Stimulated activated CD8-positive, alpha-beta memory T cell treated with anti-CD3 and anti-CD28 coated beads, Interleukin-4, amount 100 ng/mL, for 4 hours (primary cell): ENCODE results near the gene POU2F1.

Experiments
- DNase-seq, 2 donors: peaks; one replicate each; pipeline ENCODE4 v3.0.0-alpha.2; 2020; ENCODE audit warnings: low read depth in 2 of 2, low spot score in 1 of 2

The POU2F1 gene

DNA sequence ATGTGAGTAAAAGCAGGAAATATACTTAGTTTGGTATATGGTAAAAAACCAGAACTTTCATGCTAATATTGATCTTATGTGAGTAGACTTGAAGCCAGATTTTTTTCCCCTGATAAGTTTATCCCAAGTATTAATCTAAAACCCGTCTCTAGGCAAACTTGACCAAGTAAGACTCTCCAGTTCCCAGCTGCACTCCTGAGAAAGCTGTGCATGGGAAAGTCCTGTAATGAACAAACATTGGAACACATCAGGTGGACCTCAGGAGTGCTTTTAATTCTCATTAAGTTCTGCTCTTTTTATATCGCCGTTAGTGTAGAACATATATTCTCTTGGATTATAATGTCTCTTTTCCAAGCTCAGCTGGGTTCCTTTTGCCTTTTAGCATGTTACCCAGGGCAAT lies 192.6 kb downstream of the POU2F1 start:
- DNase-seq = no peak

DNA sequence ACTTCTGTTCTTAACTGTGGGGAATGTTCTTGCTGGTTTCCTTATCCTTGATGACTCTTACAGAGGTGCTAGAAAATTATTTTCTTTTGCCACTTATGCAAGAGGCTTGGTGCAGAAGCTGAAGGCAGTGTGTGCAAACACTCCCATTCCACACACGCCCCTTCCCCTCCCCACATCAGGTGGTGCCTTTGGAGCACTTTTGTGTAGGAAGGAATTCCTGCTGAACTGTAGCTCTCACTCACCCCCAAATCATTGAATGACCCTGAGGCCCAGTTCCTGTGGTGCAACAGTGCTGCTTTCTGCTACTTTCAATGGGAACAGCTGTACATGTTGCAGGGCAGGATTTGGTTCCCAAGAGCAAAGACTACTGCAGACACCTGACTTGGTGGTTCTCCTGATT lies 195.8 kb downstream of the POU2F1 start:
- DNase-seq = no peak

DNA sequence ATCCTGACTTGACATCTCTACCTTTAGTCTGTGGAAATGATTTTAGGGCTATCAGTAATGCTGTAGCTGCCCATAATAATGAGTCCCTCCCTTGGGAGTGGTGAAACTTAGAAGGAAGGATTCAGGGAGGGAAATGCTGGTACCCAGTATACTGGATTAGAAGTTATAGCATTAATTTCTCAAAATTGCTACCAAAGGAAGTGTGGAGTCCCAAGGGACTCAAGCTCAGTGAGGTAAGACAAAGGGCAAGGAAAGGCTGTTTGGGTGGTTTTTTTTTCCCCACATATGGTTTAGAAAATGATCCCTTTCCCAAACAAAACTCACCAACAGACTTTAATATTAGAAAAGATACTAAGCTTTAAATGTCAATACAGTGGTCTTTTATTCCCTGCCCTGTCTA lies 197.7 kb downstream of the POU2F1 start:
- no peak for DNase-seq

DNA sequence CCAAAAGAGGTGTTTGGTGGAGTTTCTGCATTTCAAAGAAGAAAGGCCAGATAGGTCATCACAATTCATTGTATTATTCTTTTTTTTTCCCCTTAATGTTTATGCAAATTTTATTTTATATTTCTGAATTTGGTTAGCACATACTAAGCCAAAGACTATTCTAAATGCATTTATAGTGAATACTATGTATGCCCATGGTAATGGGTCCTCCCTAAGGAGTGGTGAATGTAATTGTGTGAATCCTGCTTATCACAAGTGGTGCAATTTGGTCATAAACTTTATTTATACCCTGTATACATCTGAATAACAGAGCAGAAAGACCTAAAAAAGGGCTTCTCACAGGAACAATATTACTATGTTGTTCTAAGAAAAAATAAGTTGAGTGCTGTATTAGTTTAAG lies 198.6 kb downstream of the POU2F1 start:
- DNase-seq = no peak

DNA sequence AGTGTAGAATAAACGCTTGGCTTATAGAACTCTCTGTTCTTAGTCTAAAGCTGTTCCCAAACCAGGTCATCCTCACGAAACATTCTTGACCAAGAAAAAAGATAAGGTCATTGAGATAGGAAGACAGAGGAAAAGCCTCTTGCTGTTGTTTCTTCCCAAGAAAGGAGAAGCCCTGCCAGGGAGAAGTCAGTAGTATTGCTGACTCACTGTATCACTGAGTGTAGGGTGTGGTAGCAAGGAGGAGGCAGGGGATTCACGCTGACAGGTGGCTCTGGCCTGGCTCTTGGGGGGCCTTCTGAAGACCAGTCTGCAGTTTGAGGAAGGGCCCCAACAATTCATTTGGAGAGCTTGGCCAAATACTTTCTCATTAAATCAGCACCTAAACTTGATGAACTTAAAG lies 199.8 kb downstream of the POU2F1 start:
- DNase-seq = no peak

DNA sequence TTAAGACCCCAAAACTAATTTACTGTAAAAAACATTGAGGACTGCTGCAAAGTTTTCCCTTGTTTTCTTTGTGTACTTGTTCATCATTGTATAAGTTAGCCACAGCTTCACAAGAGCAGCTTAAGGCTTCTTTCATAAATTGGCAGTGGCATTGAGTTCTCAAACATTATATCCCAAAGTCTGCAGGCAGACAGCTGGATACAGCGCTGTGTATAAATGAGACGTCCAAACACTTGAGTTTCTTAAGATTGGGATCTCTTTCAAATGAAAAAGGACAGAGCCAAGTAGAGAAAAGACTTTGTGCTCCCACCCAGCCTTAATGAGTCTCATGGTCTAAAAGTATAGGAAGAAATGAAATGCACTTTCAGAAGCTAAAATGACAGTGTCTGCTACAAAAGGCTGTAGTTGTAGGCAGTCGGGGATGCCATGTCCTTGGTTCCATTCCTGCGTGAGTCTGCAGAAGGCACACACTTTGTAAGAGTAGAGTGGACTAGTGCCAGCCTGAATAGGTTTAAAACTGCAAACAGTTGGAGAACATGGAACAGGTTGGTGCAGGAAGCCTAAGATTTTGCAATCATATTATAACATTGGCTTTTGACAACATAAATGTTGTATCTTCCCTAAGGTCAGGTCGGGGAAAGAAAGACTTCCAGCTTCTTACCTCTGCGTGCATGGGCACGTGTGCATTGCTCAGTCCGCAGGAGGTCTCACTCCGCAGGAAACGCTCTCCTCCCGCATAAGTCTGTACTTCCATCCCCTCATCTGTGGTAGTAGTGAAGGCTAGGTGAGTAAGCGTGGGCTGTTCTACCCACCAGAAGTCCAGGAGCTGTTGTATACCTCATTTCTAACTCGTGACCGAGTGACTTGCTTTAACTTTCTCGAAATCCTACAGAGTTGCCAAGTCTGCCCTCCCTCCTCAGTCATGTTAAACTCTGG lies 203.3 kb downstream of the POU2F1 start:
- DNase-seq = no peak

DNA sequence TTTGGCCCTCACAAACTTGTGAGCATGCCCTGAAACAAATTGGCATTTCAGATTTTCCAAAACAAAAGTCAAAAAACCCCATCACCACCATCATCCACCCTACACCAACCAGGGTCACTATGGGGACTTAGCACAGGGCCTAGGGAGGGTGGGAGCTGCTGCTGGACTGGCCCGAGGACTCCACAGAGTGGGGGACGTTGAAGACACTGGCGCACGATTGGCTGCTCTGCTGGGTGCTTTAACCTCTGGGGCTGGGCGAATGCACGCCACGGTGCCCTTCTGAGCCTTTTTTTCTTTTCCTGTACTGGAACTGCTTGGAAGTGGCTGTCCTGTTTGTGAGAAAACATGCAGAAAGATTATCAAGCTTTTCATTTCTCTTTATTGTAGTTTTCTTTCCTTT lies 204.8 kb downstream of the POU2F1 start:
- no peak for DNase-seq

DNA sequence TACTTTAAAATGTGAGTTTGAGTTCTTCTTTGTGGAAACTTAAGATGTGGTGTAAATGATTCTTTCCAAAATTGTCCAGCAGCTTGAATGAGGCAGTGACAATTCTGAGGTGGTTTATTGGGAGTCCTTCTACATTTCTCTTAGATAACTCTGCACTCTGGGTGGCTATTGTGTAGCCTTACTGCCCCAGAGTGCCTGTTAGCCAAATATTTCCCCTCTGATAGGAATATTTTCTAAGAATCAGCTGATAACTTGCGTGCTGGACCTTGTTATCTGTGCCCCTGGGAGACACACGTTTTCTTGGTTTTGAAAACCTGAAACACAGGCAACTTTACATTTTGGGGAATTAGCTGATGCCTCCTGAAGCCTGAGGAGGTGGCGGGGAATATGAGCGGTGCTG lies 206.0 kb downstream of the POU2F1 start:
- no peak for DNase-seq

DNA sequence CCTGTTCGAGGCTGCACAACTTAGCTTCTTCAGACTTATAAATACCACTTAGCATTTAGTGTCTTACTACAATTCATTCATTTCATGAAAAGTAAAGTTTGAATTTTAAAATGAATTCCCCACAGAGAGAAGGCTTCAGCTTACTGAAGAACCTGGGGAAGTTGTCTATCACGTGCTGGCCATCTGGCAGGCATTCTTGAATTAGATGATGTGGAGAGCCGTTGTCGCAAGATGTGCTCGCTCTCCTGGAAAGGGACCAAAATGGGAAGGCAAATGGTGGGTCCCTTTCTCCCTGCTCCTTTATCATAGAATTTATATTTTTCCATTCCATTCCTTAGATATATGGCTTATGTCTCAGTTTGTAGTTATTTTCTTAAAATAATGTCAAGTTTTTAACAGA lies 207.2 kb downstream of the POU2F1 start:
- DNase-seq = no peak

DNA sequence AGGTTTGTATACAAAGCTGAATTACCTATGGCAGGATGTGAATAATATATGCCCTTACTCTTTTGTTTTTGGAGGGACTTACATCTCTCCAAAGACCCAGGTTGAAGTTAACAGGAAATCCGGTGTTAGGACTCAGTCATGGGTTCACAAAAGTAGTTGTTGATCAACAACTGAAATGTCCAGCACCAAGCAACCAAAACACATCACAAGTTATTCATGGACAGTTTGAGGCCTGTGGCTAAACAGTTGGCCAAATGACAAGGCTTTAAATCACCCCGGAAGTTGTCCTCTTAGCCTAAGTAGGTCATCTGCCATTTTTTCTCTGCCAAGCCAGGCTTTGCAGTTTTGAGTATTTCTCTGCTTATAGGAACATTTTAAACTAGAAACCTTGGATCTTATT lies 207.7 kb downstream of the POU2F1 start:
- DNase-seq = no peak

DNA sequence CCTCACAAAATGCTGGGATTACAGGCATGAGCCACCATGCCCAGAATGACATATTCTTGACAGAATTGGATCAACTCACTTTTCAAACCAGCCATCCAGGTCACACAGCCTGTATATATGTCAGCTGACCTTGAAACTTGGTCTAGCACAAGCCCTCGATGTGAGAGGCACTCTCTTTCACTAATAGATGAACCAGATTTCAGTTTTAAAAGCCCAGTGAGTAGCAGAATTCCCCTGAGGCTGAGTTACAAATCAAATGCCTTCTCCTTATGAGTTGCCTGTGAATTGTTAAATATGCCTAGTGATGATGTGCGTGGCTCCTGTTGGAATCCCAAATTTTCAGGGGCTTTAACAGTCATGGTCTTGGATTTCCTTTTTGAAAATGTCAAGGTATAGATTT lies 208.9 kb downstream of the POU2F1 start:
- no peak for DNase-seq

DNA sequence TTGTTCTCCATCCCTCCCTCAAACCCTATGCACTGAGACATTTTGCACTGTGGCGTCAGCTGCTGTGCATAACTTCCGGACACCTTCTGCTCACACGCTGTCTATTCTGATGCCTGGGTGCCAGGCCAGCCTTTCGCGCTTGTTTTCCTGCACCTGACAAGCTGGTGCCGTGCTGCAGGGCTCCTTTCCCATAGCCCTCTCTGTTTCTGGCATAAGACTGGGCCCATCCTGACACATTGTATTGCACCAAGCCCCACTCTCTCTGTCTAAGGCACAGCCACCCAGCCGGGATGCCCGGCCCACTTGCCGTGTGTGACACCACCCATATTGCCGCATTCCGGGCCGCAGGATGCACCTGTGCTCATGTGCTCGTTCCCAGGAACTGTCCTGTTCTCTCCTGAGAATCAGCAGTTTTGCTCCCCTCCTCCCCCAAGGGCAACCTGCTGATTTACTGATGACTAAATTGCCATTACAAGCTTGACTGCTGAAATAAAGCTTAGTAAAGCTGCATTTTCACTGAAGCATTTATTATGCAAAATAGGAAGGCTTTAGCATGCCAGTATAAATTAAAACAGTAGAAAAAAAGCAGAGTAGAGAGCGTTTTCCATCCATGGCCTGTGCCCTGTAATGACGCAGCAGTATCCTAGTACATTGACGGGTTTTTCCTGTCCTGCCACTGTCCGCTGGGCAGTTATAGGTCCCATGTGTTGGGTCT lies 209.6 kb downstream of the POU2F1 start:
- no peak for DNase-seq

DNA sequence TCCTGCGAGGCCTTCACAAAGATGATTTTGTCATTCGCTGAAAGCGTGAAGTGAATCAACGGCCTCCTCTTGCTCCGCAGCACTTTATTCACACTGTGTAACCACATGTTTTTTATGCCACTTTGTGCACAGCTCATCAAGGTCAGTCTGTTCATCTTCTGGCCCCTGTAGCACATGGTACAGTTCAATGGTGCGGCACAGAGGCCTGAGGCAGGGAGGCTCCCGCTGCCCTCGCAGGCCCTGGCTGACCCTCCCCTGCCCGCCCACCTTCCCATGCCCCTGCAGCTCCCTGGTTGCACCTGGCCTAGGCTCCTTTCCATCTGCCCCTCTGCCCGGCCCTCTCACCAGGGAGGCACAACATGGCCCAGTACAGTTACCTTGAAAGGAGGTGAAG lies 210.2 kb downstream of the POU2F1 start:
- DNase-seq = no peak

DNA sequence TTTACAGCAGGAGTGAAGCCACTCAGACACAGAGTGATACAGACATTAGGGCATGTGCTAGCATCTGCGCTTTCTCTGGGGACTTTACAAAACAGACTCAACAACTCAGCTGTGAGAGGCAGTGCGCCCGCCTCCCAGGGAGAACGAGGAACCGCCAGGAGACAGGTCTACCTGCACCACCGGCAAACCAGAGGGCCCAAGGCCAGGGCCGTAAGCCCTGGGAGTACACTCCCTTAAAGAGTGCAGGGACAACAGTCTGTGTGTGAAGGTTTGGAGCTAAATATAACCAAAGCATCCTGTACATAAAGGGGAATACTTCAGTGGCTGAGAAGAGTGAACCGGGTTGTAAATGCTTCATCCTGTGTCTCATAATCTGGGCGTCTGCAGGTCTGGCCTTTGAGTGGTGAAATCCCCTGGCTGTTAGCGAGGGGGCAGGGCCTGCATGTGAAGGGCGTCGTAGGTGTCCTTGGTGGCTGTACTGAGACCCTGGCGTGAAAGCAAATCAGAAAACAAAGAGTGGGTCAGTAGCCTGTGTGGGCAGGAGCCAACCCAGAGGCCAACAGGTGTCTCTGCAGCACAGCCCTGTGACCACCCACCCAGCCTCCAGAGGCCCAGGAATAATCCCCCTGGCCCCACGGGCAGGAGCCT lies 210.7 kb downstream of the POU2F1 start:
- no peak for DNase-seq

DNA sequence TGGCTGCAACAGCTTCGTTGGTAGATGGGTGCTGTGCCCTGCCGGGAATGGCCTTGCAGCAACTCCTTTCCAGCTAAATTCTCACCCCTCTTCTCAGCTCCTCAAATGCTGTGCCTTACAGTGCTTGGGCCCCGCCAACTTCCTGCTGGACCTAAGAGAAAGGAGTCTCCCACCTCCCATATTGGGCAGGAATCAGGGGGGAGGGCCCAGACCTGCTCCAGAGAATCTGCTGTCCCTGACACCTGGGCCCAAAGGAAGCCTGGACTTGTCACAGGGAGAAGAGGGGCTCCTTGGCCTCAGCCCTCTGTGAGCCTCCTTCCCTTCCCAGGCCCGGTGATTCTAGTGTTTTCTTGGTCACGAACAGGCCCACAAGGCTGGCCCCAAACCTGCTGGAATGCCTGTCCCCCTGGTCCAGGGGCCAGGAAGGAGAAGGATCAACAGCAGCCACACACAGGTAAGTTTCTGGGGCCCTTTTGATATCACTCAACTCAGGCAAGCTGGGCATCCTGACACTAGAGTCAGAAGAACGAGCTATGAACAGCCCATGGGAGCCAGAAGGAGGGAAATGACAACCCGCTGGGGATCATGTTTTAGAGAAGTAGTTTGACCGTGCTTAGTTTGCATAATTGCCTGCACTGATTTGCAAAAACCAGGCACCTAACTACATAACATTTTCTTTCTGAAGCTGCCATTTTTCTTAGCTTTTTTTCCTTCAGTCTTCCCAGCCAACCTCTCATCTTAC lies 211.4 kb downstream of the POU2F1 start:
- DNase-seq = no peak

DNA sequence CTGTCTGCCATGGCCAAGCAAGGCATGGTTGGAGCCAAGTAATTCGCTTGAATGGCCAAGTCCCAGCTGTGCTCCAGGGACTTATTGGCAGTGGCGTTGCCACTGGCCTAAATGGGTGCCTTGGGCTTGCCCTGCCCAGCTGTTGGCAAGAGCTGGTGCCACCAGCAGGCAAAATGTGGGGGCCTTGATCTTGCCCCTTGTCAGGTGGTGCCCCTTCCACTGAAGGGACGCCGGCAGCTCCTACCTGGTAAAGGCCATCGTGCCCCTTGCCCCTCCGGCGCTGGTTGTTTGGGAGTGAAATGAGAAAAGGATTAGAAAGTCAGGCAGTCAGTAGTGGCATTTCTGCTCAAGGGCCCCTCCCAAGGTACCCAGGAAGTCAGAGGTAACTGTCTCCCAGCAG lies 212.1 kb downstream of the POU2F1 start:
- no peak for DNase-seq

DNA sequence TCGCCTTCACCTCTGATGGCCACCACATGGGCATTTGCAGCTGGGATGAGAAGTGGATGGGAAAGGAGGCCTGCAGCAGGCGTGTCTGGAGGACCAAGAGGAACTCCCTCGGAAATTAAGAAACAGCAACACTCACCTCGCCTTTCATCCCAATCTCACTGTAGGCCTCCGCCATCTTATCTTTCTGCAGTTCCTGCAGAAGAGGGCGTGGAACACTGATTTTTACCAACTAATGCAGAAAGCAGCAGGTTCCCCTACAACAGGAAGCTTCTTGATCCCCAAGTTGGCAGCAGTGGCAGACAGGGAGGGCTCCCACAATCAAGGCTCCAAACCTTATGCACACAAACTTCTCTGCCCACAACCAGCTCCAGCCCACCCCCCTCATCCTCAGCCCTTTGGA lies 213.2 kb downstream of the POU2F1 start:
- DNase-seq = no peak

DNA sequence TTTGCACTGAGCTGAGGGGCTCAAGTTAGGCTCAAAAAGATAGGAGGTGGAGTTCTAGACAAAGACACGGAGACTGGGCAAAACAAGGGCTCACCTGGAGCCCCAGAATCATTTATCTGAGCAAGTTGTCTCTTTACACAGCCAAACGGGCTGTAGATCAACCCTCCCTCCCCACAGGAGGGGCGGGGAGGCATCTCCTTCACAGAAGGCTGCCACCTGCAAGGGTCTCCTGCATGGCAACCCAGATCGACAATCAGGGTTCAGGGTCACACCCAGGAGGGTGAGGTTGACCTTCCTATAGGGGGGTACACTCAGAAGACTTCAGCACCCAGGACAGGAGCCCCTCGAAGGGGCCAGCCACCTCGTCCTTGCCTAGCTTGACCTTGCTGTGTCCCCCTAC lies 213.6 kb downstream of the POU2F1 start:
- DNase-seq = no peak

DNA sequence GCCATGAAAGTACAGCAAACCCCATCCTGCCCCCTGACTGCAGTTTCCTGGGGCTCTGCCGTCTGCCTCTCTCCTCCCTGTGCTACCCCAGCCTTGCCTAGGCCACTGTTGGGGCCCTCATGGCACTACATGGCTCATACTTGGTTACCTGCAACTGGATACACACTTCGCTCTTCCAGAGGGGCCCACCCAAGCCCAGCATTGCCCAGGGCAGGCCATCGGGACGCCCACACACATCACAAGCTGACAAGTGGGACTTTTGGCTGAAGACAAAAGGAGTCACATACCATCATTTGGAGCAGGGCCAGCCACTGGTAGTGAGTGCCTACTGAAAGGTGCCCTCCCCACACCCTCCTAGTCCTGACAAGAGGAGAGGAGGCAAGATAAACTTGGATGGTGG lies 214.8 kb downstream of the POU2F1 start:
- no peak for DNase-seq

DNA sequence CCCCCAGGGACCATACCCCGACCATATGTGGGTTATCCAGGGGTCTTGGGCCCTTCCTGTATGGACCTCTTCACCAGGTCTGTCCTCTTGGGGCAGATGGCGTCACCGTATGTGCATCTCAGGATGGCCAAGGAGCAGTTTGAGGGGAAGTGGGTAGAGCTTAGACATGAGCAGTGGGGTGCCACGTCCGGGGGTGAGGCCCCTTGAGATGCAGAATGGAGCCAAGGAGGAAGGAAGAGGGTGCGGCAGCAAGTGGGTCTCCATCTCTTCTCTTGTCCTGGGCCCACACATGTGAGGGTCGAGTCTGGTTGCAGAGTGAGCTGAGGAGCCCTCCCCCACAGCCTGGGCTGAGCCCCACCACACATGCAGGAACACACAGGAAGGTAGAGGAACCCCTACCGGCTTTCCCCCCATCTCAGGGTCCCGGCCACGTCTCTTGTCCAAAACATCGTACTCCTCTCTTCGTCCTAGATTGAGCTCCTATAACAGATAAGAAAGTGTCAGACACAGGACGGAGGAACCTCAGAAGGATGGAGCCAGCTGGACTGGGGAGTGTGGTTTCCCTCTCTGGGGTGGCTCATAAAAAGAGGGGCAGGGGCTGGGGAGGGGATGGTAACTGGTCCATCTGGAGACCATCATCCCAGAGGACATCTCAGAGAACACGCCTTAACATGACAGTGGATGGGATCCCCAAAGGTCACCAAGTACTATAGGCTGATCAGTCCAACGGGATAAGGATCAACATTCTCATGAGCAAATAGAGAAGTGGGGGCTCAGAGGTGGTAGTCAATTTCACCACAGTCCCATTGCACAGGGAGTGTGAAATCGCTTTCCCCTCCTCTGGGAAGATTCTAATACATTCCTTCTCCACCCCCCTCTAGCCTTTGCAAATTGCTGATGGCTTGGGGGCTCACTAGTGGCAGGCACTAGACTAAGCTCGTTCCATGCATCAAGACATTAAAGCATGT lies 217.8 kb downstream of the POU2F1 start:
- no peak for DNase-seq
